ENCODE measurements around the gene GPR84. TPM values are rescaled to one million over a fixed set of nuclear protein-coding genes. Genes with fewer than 3 reads are reported as not detected.

GPR84 gene
- total and polyA plus RNA-seq, 10 of the 15 experiments (the other 5 are each of a cell fraction or from before 2014, with no cell fraction given) = 0.37 to 4.7 (median 2.6) TPM

DNA sequence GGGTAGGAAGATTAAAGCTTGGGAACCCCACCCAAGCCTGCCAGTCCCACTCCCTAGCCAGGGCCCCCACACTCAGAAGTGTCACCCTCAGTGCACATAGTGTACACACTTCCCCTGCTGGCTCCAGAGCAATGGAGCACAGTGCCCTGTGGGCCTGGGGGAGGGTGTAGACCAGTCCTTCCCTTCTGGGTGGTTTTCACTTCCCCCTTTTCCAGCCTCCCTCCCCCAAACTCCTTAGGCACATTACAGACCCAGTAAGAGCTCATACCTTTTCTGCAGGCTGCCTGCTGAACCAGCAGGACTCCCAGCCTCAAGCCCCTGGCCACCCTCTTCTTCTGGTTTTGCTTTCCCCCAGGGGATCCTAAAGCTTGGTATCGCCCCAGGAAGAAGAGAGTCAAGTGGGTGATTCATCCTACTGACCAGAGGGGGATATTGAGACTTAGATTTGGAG is 20.3 kb upstream of the GPR84 start, which contains the start of gene ZNF385A (continued):
- TF ChIP-seq GABPA (IDR thresholded peaks at IDR 0.05; ENCODE audit: low read depth) = no peak
- no peak for TF ChIP-seq JUND (IDR thresholded peaks at IDR 0.05; ENCODE audit: low read depth, low read length)
- TF ChIP-seq IKZF2 (IDR thresholded peaks at IDR 0.05) = peak; percentile 67 to 75
- peak; percentile 24 for TF ChIP-seq MEF2B (IDR thresholded peaks at IDR 0.05; ENCODE audit: partially characterized antibody, poor library complexity, severe bottlenecking)
- TF ChIP-seq BHLHE40 (IDR thresholded peaks at IDR 0.05; ENCODE audit: borderline replicate concordance in 1 of 2, low read depth in 2 of 2, low read length in 1 of 2) = peak in 1 of 2 experiments; percentile 24; a peak in 1 of 4 replicates
- TF ChIP-seq, protein P1, sequence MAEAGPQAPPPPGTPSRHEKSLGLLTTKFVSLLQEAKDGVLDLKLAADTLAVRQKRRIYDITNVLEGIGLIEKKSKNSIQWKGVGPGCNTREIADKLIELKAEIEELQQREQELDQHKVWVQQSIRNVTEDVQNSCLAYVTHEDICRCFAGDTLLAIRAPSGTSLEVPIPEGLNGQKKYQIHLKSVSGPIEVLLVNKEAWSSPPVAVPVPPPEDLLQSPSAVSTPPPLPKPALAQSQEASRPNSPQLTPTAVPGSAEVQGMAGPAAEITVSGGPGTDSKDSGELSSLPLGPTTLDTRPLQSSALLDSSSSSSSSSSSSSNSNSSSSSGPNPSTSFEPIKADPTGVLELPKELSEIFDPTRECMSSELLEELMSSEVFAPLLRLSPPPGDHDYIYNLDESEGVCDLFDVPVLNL (IDR thresholded peaks at IDR 0.05; ENCODE audit: low read depth, low read length) = no peak
- no peak for TF ChIP-seq KDM1A (IDR thresholded peaks at IDR 0.05; ENCODE audit: borderline replicate concordance)
- no peak for TF ChIP-seq ETV6 (conservative IDR thresholded peaks at IDR 0.05 in 1 of 2, IDR thresholded peaks at IDR 0.05 in 1 of 2; ENCODE audit: borderline replicate concordance in 1 of 2, low read depth in 1 of 2)
- peak; percentile 71 for TF ChIP-seq IKZF1 (conservative IDR thresholded peaks at IDR 0.05)
- TF ChIP-seq BACH1 (IDR thresholded peaks at IDR 0.05; ENCODE audit: borderline replicate concordance) = 0 out of 2 replicates have a peak, but pooled peaks have one; percentile 27
- peak; percentile 56; the same call in 1 of the 2 replicates for TF ChIP-seq RUNX3 (IDR thresholded peaks at IDR 0.05; ENCODE audit: low read length)
- TF ChIP-seq PML (IDR thresholded peaks at IDR 0.05; ENCODE audit: low read length) = no peak
- no peak for TF ChIP-seq RFX5 (IDR thresholded peaks at IDR 0.05; ENCODE audit: low read depth, low read length)
- peak; percentile 17; the same call in 1 of the 2 replicates for TF ChIP-seq NFIC (IDR thresholded peaks at IDR 0.05; ENCODE audit: low read depth, low read length)
- peak; percentile 38; the same call in 1 of the 2 replicates for TF ChIP-seq GATAD2B (conservative IDR thresholded peaks at IDR 0.05; ENCODE audit: low read depth)
- no peak for TF ChIP-seq PAX8 (IDR thresholded peaks at IDR 0.05)

Data from GM12878 (cell line).